ENCODE measurements around the gene ITGB1BP1. TPM values are rescaled to one million over a fixed set of nuclear protein-coding genes. Genes with fewer than 3 reads are reported as not detected.
A peak's percentile ranks its signal among the peaks of the same experiment; 100 is the strongest.

Gene ITGB1BP1
- total RNA-seq, 1 donor from 2014 or later = 53.8 TPM

DNA sequence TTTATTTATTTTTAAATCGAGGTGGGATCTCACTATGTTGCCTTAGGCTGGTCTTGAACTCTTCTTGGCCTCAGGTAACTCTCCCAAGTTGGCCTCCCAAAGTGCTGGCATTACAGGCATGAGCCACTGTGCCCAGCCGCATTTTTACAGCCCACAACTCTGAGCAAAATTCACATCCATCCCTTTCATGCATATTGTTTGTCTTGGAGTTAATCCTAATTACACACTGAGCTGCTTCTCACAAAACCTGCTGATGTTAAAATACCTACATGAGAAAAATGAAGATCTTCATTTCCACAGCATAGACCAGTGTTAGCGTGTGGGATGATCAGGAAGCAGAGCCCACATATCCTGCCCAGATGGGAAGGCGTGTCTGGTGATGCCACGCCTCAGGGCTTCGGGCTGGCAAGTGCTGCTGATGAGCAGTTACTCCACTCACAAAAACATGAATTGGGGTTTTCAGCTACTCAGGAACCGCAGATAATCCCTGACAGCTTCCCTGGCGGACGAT lies 14.6 kb downstream of the ITGB1BP1 start:
- TF ChIP-seq POLR2A (IDR thresholded peaks at IDR 0.05) = no peak
- TF ChIP-seq, protein P1, sequence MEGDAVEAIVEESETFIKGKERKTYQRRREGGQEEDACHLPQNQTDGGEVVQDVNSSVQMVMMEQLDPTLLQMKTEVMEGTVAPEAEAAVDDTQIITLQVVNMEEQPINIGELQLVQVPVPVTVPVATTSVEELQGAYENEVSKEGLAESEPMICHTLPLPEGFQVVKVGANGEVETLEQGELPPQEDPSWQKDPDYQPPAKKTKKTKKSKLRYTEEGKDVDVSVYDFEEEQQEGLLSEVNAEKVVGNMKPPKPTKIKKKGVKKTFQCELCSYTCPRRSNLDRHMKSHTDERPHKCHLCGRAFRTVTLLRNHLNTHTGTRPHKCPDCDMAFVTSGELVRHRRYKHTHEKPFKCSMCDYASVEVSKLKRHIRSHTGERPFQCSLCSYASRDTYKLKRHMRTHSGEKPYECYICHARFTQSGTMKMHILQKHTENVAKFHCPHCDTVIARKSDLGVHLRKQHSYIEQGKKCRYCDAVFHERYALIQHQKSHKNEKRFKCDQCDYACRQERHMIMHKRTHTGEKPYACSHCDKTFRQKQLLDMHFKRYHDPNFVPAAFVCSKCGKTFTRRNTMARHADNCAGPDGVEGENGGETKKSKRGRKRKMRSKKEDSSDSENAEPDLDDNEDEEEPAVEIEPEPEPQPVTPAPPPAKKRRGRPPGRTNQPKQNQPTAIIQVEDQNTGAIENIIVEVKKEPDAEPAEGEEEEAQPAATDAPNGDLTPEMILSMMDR (IDR thresholded peaks at IDR 0.05) = no peak
- TF ChIP-seq POLR2AphosphoS5 (IDR thresholded peaks at IDR 0.05; ENCODE audit: insufficient read depth in 1 of 2, low read depth in 1 of 2) = no peak
- intact Hi-C loops (cut with DNase I) = loop anchor here (10.0 kb wide), 1 partner anchor 64 kb away; no protein-coding TSS in a partner anchor
- H3K4me3 ChIP-seq = no peak overlapping the region
- H3K9me3 ChIP-seq = no peaks in the 10 kb centered on the region
- no peaks in the 10 kb centered on the region for H3K4me1 ChIP-seq
- H3K27ac ChIP-seq = no peak overlapping the region
- H3K36me3 ChIP-seq = peaks cover 0 to 30% of the 10 kb centered on the region in 2 donors
- no peaks in the 10 kb centered on the region for H3K27me3 ChIP-seq
- peak in 1 of 2 donors; percentile 76 for DNase-seq (ENCODE audit: extremely low spot score in 2 of 2)

DNA sequence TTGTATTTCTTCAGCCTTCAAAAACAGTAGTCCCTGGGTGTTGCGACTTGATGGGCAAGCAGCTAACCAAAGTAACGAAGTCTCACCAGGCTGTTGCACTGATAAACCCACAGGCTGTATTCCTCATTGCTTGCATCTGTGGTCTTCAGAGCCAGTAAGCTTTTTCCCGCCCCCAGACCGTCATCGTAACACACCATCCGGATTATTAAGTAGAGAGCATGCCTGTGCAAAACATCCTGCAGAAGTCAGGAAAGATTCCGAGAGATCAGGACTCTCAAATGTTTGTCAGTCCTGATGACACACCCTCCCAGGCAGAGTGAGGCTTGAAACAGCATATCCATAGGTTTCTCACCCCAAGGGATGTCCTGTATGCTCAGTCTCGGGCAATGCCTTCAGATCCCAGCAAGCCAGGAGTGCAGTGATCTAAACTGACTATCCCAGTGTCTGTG lies 15.9 kb downstream of the ITGB1BP1 start:
- H3K27ac ChIP-seq = no peak overlapping the region
- peaks cover 0 to 30% of the 10 kb centered on the region in 2 donors for H3K36me3 ChIP-seq
- peak in 1 of 2 donors; percentile 77 for DNase-seq (ENCODE audit: extremely low spot score in 2 of 2)
- TF ChIP-seq POLR2A (IDR thresholded peaks at IDR 0.05) (no peak), POLR2AphosphoS5 (IDR thresholded peaks at IDR 0.05; ENCODE audit: insufficient read depth in 1 of 2, low read depth in 1 of 2) (no peak)
- TF ChIP-seq, protein P1 (IDR thresholded peaks at IDR 0.05) = no peak
- H3K4me3 ChIP-seq = no peak overlapping the region
- no peaks in the 10 kb centered on the region for H3K4me1 ChIP-seq
- H3K9me3 ChIP-seq = no peaks in the 10 kb centered on the region
- intact Hi-C loops (cut with DNase I) = loop anchor here (10.0 kb wide), 1 partner anchor 63 kb away; no protein-coding TSS in a partner anchor
- H3K27me3 ChIP-seq = no peaks in the 10 kb centered on the region

DNA sequence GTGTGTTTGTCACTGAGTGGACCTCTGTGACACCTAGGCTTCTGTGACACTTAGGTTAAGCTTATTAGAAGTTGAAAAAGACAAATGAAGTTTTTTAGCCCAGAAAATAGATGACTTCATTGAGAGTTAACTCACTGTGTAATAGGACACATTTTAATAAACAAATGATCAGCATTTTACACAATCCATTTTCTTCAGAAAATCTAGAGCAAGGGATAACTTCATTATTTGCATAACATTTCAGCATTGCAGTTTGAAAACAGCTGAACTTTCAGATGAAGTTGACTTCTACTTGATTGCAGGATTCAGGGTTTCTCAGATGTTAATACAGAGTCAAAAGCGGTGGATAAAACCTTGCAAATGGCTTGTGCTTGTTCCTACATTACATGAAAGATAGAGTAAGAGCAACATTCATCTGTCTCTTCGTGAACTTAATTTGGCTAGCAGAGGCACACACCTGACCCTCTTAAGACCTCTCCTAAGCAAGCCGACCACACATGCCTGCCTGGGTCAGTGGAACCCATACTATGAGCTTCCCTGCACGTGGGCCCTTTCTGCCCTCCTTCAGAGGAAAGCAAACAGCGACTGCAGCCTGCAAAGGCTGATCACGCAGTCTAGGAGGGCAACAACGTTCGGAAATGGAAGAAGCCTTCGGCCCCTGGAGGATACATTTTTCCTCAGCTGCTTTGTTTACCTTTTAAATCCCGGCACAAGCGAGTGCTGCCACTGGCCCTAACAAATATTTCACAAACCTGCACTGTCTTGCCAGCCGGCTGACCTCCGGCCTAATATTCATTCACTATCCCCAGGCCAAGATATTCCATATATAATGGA lies 16.6 kb downstream of the ITGB1BP1 start:
- no peaks in the 10 kb centered on the region for H3K4me1 ChIP-seq
- H3K4me3 ChIP-seq = no peak overlapping the region
- H3K36me3 ChIP-seq = peaks cover 0 to 26% of the 10 kb centered on the region in 2 donors
- peak in 1 of 2 donors; percentile 74 for DNase-seq (ENCODE audit: extremely low spot score in 2 of 2)
- intact Hi-C loops (cut with DNase I) = loop anchor here (10.0 kb wide), 1 partner anchor 62 kb away; no protein-coding TSS in a partner anchor
- no peaks in the 10 kb centered on the region for H3K27me3 ChIP-seq
- TF ChIP-seq, protein P1 (IDR thresholded peaks at IDR 0.05) = no peak
- no peak for TF ChIP-seq POLR2AphosphoS5 (IDR thresholded peaks at IDR 0.05; ENCODE audit: insufficient read depth in 1 of 2, low read depth in 1 of 2)
- no peak for TF ChIP-seq POLR2A (IDR thresholded peaks at IDR 0.05)
- H3K27ac ChIP-seq = no peak overlapping the region
- H3K9me3 ChIP-seq = no peaks in the 10 kb centered on the region

DNA sequence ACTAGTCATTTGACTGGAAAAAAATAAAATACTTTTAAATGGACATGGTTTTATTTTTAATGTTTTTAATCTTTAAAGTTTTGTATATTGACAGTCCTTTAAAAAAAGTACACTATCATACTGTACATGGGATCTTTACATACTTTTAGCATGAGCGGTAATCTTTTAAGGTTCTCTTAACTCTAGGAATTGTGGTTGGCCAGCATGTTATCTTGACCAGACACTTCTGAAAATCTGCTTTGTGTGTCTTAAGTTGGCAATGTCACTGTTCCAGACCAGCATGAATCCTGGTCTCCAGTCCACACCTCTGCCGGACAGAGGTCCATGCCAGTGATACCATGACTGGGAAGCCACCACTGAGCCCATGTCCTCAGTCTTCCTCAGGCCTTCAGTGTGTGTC lies 17.7 kb downstream of the ITGB1BP1 start:
- DNase-seq (ENCODE audit: extremely low spot score in 2 of 2) = peak in 1 of 2 donors; percentile 49
- Histone ChIP-seq H3K4me3 (no peak overlapping the region), H3K36me3 (peaks cover 0 to 15% of the 10 kb centered on the region in 2 donors), H3K27ac (peak overlapping the region; percentile 7), H3K9me3 (no peaks in the 10 kb centered on the region), H3K27me3 (no peaks in the 10 kb centered on the region), H3K4me1 (peaks cover 4% of the 10 kb centered on the region)
- intact Hi-C loops (cut with DNase I) = loop anchor here (10.0 kb wide), 1 partner anchor 61 kb away; no protein-coding TSS in a partner anchor
- TF ChIP-seq POLR2A (IDR thresholded peaks at IDR 0.05) = no peak
- TF ChIP-seq, protein P1 (IDR thresholded peaks at IDR 0.05) = no peak
- TF ChIP-seq POLR2AphosphoS5 (IDR thresholded peaks at IDR 0.05; ENCODE audit: insufficient read depth in 1 of 2, low read depth in 1 of 2) = no peak

All from vagina (tissue), 2 donors.